T-helper 2 cell treated with Interferon-gamma antibody and Interleukin-4, amounts not matched to agents 5 μg/mL and 100 μg/mL, for 36 hours (primary cell): ENCODE results near the gene DNASE2.
A peak's percentile ranks its signal among the peaks of the same experiment; 100 is the strongest.
"Not testable (repeated sequence)": the region's sequence is repeated elsewhere in the genome, so short reads cannot be mapped to it uniquely, and the experiment has no call there.

Experiments
- DNase-seq: peaks from one replicate; pipeline ENCODE4 v3.0.0; 2021; ENCODE audit warnings: low spot score
- H3K27ac Mint-ChIP-seq: one replicate; pipeline ENCODE4 v1.8.0; 2021; ENCODE audit warnings: mild to moderate bottlenecking, mixed read lengths
- H3K27me3 Mint-ChIP-seq: one replicate; pipeline ENCODE4 v1.8.0; 2021; ENCODE audit warnings: low read depth, mixed read lengths
- H3K36me3 Mint-ChIP-seq: one replicate; pipeline ENCODE4 v1.8.0; 2021; ENCODE audit warnings: low read depth, mixed read lengths
- H3K4me1 Mint-ChIP-seq: one replicate; pipeline ENCODE4 v1.8.0; 2021; ENCODE audit warnings: low read depth, mixed read lengths
- H3K4me3 Mint-ChIP-seq: one replicate; pipeline ENCODE4 v1.8.0; 2022; ENCODE audit warnings: mild to moderate bottlenecking, moderate library complexity, mixed read lengths
- H3K9me3 Mint-ChIP-seq: one replicate; pipeline ENCODE4 v1.8.0; 2021; ENCODE audit warnings: mixed read lengths

DNASE2 gene

GRCh38 chr19:12893582-12893981, 12.3 kb upstream of the DNASE2 start:
- Mint-ChIP-seq H3K4me1 (peaks cover 14% of the 10 kb centered on the region), H3K36me3 (peaks cover 13% of the 10 kb centered on the region), H3K27me3 (no peaks in the 10 kb centered on the region), H3K27ac (no peak overlapping the region), H3K4me3 (peak overlapping the region; percentile 63), H3K9me3 (no peaks in the 10 kb centered on the region)
- no peak for DNase-seq

- H3K4me1 Mint-ChIP-seq = peaks cover 14% of the 10 kb centered on the region
- H3K9me3 Mint-ChIP-seq = no peaks in the 10 kb centered on the region
- peaks cover 10% of the 10 kb centered on the region for H3K36me3 Mint-ChIP-seq
- H3K27ac Mint-ChIP-seq = peak overlapping the region; percentile 88
- no peaks in the 10 kb centered on the region for H3K27me3 Mint-ChIP-seq
- peak overlapping the region; percentile 97 for H3K4me3 Mint-ChIP-seq
- peak; percentile 9 for DNase-seq
Measured at GRCh38 chr19:12891553-12892021, 10.3 kb upstream of the DNASE2 start.

- Mint-ChIP-seq H3K4me3 (peak within 1 kb of the TSS; percentile 97), H3K27ac (peak within 1 kb of the TSS; percentile 88), H3K36me3 (peaks cover 10% of the 10 kb centered on the region), H3K9me3 (no peaks in the 10 kb centered on the region), H3K4me1 (peaks cover 14% of the 10 kb centered on the region), H3K27me3 (no peaks in the 10 kb centered on the region)
- DNase-seq = peak; percentile 96
Measured at GRCh38 chr19:12890787-12891552, 9.7 kb upstream of the DNASE2 start, which contains the start of gene GCDH. Gene GCDH (plus strand): TSS chr19:12891160. CDS start chr19:12891305, 145 bp downstream.

GRCh38 chr19:12890299-12890786, 9.1 kb upstream of the DNASE2 start:
- H3K9me3 Mint-ChIP-seq, H3K36me3 Mint-ChIP-seq, H3K27me3 Mint-ChIP-seq, DNase-seq: not testable (repeated sequence)
- peak overlapping the region; percentile 88 for H3K27ac Mint-ChIP-seq
- H3K4me1 Mint-ChIP-seq = peaks cover 14% of the 10 kb centered on the region
- H3K4me3 Mint-ChIP-seq = peak overlapping the region; percentile 97

GRCh38 chr19:12888006-12888603, 6.9 kb upstream of the DNASE2 start:
- no peaks in the 10 kb centered on the region for H3K27me3 Mint-ChIP-seq
- H3K36me3 Mint-ChIP-seq = peaks cover 6% of the 10 kb centered on the region
- H3K4me3 Mint-ChIP-seq = no peak overlapping the region
- DNase-seq = no peak
- H3K9me3 Mint-ChIP-seq = peaks cover 4% of the 10 kb centered on the region
- H3K4me1 Mint-ChIP-seq = peaks cover 18% of the 10 kb centered on the region
- H3K27ac Mint-ChIP-seq = no peak overlapping the region

GRCh38 chr19:12886969-12887747, 5.9 kb upstream of the DNASE2 start, which contains the start of gene KLF1:
Gene KLF1 (minus strand): TSS chr19:12887201. CDS start chr19:12887140, 61 bp downstream.
- H3K4me3 Mint-ChIP-seq = peak within 1 kb of the TSS; percentile 43
- no peak for DNase-seq
- peak within 1 kb of the TSS; percentile 10 for H3K27ac Mint-ChIP-seq
- no peaks in the 10 kb centered on the region for H3K27me3 Mint-ChIP-seq
- peaks cover 9% of the 10 kb centered on the region for H3K36me3 Mint-ChIP-seq
- H3K4me1 Mint-ChIP-seq = peaks cover 16% of the 10 kb centered on the region
- H3K9me3 Mint-ChIP-seq = peaks cover 12% of the 10 kb centered on the region

GRCh38 chr19:12886651-12886968, 5.4 kb upstream of the DNASE2 start:
- peak overlapping the region; percentile 10 for H3K27ac Mint-ChIP-seq

GRCh38 chr19:12885749-12886650, 4.8 kb upstream of the DNASE2 start:
- no peak for DNase-seq
- H3K27me3 Mint-ChIP-seq = no peaks in the 10 kb centered on the region
- peak overlapping the region; percentile 10 for H3K27ac Mint-ChIP-seq
- peak overlapping the region; percentile 43 for H3K4me3 Mint-ChIP-seq
- H3K9me3 Mint-ChIP-seq = peaks cover 12% of the 10 kb centered on the region
- H3K4me1 Mint-ChIP-seq = peaks cover 14% of the 10 kb centered on the region
- peaks cover 7% of the 10 kb centered on the region for H3K36me3 Mint-ChIP-seq

More at GRCh38 chr19:12886651-12886968, 5.4 kb upstream of the DNASE2 start:
- DNase-seq = no peak
- Mint-ChIP-seq H3K27me3 (no peaks in the 10 kb centered on the region), H3K4me1 (peaks cover 14% of the 10 kb centered on the region), H3K36me3 (peaks cover 9% of the 10 kb centered on the region), H3K9me3 (peaks cover 12% of the 10 kb centered on the region), H3K4me3 (peak overlapping the region; percentile 43)

GRCh38 chr19:12884926-12885748, 3.9 kb upstream of the DNASE2 start:
- peak; percentile 86 for DNase-seq
- Mint-ChIP-seq H3K27me3 (no peaks in the 10 kb centered on the region), H3K9me3 (peaks cover 12% of the 10 kb centered on the region), H3K4me3 (peak overlapping the region; percentile 85), H3K4me1 (peaks cover 14% of the 10 kb centered on the region), H3K36me3 (peaks cover 7% of the 10 kb centered on the region), H3K27ac (peak overlapping the region; percentile 80)

- Mint-ChIP-seq H3K27me3 (no peaks in the 10 kb centered on the region), H3K27ac (no peak overlapping the region), H3K4me3 (peak overlapping the region; percentile 85), H3K36me3 (peaks cover 7% of the 10 kb centered on the region), H3K9me3 (peaks cover 12% of the 10 kb centered on the region), H3K4me1 (peaks cover 18% of the 10 kb centered on the region)
- no peak for DNase-seq
Measured at GRCh38 chr19:12884627-12884925, 3.3 kb upstream of the DNASE2 start.

GRCh38 chr19:12884202-12884601, 3.0 kb upstream of the DNASE2 start:
- Mint-ChIP-seq H3K27ac (no peak overlapping the region), H3K9me3 (peaks cover 12% of the 10 kb centered on the region), H3K4me1 (peaks cover 18% of the 10 kb centered on the region), H3K27me3 (no peaks in the 10 kb centered on the region), H3K4me3 (peak overlapping the region; percentile 85), H3K36me3 (peaks cover 7% of the 10 kb centered on the region)
- no peak for DNase-seq

GRCh38 chr19:12882589-12882988, 1.3 kb upstream of the DNASE2 start:
- Mint-ChIP-seq H3K9me3 (peaks cover 12% of the 10 kb centered on the region), H3K4me3 (peak overlapping the region; percentile 93), H3K4me1 (peaks cover 18% of the 10 kb centered on the region), H3K36me3 (peaks cover 15% of the 10 kb centered on the region), H3K27ac (peak overlapping the region; percentile 64), H3K27me3 (no peaks in the 10 kb centered on the region)
- no peak for DNase-seq
